GM19239 (cell line): ENCODE data around the gene HS6ST1.

Experiments
- DNase-seq: peaks from one replicate; pipeline ENCODE4 v3.0.0; 2011; ENCODE audit warnings: low spot score; ENCODE audit not compliant: insufficient read length
- FAIRE-seq: peaks from 2 replicates; lab custom pipeline; 2011; peaks lifted over from hg19 to GRCh38; lab: Jason Lieb, UNC

The HS6ST1 gene

DNA sequence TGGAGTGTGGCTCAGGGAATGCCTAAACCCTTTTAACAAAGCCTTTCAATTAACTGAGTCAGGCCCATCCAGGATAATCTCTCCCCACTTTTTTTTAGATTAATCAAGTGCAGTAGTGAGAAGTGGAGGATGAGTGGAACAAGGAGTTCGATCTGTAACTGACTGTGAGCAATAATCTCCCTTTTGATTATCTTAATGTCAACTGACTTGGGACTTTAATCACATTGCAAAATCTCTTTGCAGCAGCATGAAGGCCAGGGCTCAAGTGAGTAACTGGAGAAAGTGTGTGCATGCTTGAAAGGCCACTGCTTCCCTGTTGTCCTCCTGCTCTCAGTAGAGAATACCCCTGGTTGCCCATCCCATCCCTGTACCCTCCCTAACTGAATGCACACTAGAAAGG, 32.1 kb upstream of the HS6ST1 start:
- no peak for DNase-seq
- FAIRE-seq, result no peak

DNA sequence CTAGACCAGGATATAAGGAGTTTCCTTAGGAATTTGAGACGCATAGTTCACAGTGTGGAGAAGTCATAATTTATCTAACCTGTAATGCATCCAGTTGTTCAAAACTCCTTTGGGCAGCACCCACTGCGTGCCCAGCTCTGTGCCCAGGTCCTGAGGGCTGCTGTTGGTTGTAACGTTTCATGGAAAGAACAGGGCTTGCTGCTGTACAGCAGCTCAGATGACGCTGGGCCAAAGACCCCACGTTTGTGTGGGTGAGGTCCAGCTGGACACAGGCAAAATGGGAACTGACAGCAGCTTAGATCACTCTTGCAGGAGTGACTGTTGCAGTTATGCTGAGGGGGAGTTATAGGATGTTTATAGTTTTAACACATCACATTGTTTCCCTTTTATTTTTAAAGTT, 30.0 kb upstream of the HS6ST1 start:
- FAIRE-seq, result no peak
- no peak for DNase-seq

GRCh38 chr2:128347701-128348539, 29.3 kb upstream of the HS6ST1 start:
- FAIRE-seq (no peak), DNase-seq (no peak)

DNA sequence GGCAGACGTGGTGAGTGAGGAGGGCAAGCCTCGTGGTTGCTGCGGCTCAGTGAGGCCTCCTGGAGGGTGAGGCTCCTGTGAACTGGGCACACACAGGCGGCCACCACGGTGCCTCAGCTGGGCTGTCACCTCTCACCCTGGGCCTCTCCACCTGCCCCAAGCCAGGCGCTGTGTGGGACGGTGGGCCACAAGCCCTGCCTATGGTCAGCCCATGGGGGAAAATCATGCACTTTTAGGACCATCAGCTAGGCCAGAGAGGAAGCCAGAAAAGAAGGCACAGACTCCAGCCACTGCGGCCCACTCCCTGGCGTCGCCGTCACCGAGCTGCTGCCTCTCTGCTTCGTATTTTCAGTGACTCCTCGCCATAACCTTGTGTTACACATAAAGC, 28.5 kb upstream of the HS6ST1 start:
- FAIRE-seq (no peak), DNase-seq (no peak)

GRCh38 chr2:128346291-128347170, 27.9 kb upstream of the HS6ST1 start:
- no peak for DNase-seq
- FAIRE-seq, result no peak

DNA sequence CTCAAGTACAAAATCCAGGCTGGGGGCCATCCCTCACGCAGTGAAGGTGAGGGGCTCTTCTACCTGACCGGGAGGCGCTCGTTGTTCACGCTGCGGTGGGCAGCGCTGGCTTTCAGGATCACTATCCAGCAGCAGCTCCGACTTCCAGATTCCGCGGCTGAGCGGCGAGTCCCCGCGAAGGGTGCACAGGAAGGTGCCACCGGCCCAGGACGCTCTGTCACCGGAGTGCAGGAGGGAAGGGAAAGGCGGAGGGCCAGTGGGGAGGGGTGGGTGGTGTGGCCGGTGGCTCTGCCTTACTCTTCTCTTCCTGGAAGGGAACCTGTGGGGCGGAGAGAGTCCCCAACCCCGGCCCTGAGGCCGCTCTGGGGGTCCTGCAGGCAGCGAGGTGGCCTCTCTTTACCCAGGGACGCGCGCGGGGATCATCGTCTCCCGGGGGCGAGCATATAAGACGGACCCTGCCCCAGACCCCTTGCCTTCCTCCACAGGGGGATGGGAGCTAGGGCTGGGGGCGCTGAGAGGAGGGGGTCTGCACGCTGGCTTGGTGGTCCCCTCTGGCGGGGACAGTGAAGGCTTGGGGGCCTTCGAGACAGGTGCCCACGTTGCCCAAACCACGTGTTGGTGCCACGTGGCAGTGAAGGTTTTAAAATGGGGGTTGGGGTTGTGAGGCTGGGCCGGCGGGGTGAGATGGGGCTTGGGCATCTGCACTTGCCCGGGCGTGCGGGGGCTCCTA, 26.9 kb upstream of the HS6ST1 start:
- DNase-seq (no peak), FAIRE-seq (no peak)

- FAIRE-seq (no peak), DNase-seq (no peak)
Observed at GRCh38 chr2:128344101-128344500, 25.4 kb upstream of the HS6ST1 start.

- no peak for DNase-seq
- no peak for FAIRE-seq
Observed at GRCh38 chr2:128343459-128343858, 24.8 kb upstream of the HS6ST1 start.

DNA sequence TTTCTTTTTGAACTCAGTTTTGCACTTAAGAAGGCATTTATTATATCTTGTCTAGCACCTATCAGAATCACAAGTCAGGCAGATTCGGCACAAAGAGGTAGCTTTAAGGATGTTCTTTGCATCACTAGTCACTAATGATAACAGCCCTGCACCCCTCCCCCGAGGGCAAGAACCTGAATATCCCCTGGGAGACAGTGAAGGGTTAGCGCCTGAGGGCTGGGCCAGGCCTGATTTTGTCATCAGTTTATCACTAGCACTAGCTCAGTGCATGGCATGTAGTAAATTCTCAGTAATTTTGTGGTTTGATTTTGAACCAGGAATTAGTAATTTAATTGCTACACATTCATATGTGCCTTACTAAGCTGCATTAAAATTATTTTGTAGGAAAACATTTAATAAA, 23.9 kb upstream of the HS6ST1 start:
- FAIRE-seq (no peak), DNase-seq (no peak)

GRCh38 chr2:128341621-128342020, 23.0 kb upstream of the HS6ST1 start:
- no peak for FAIRE-seq
- DNase-seq, result no peak

DNA sequence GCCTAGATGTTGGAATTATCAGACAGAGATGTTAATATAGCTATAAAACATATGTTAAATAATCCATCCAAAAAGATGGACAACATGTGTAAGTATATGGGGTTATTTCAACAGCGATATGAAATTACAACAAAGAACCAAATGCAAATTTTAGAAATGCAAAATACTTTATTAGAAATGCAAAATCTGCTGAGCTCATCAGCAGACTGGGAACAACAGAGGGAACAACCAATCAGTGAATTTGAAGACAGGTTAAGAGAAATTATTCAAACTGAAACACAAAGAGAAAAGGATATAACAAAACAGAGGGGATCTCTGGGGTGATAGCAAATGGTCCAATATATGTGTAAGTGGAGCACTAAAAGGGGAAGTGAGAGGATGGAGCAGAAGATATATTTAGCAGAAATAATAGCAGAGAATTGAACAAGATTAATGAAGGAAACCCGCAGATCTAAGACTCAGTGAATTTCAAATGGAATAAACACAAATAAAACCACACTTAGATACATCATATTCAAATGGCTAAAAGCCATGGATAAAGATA, 13.5 kb upstream of the HS6ST1 start:
- no peak for FAIRE-seq
- no peak for DNase-seq

GRCh38 chr2:128330583-128330982, 11.9 kb upstream of the HS6ST1 start:
- FAIRE-seq, result no peak
- no peak for DNase-seq

GRCh38 chr2:128329607-128330006, 10.9 kb upstream of the HS6ST1 start:
- no peak for FAIRE-seq
- no peak for DNase-seq

GRCh38 chr2:128327180-128327964, 8.7 kb upstream of the HS6ST1 start:
- FAIRE-seq (no peak), DNase-seq (no peak)

DNA sequence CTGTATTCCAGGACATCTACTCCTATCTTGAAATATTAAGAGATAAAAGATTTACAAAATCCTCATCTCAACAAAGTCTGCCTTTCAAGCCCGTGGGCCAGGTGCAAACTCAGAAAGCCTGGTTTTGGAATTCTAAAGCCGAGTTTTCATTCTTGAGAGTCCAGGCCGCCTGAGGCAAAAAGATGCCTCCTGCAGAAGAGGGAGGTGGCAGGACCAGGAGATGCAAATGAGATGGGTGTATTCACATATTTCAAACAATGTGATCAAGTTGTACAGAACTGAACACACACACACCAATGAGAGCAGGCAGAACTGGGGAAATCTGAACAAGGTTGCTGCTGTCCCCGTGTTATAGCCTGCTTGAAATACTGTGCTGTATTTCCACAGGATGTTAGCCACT, 7.7 kb upstream of the HS6ST1 start:
- DNase-seq (no peak), FAIRE-seq (no peak)

DNA sequence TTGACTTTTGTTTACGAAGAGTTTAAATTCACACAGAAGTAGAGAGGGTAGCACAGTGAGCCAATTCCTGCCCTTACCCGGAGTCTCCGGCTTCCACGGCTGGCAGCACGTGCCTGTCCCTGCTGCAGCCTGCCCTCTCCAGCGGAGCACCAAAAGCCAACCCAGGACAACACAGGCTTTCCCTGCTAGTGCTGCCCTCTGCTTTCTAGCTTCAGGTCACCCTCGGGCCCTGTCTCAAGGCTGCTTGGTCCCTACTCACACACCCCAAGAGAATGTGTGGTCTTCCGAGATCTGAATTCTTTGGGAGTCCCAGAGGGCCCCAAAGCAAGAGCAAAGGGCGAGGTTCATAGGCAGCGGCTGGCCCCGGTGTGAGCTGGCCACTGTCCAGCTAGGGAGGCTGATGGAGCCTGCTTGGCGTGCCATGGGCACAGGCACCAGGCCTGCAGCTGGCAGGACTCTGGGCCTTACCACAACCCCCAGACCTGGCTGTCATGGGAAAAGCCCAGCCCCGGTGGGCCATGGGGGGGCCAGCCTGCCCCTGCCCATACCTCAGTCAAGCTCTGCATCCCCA, 7.0 kb upstream of the HS6ST1 start:
- no peak for DNase-seq

DNA sequence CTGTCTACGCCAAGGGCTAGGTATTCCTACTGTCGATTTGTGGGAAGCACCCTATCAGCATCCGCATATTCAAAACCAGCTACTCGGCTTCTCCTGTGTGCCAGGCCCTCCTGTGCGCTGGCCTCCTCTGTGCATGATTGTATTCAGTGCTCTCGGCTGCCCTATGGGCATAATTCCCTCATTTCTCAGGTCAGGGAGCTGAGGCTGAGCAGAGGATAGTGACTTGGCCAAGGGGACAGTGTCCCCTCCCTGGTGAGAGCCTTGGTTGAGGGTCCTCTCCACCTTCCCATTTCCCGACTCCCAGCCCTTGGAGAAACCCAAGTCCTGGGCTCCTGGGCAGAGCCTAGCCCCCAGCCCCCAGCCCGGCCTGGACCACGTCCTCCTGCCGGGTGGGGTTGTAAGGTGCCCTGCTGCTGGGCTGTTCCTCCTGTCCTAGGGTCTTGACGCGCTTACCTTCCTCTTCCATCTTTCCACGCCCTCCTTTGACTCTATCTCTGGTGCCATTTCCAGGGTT, 6.3 kb upstream of the HS6ST1 start:
- DNase-seq, result no peak
- no peak for FAIRE-seq

More for the DNA sequence above, 7.0 kb upstream of the HS6ST1 start:
- no peak for FAIRE-seq

DNA sequence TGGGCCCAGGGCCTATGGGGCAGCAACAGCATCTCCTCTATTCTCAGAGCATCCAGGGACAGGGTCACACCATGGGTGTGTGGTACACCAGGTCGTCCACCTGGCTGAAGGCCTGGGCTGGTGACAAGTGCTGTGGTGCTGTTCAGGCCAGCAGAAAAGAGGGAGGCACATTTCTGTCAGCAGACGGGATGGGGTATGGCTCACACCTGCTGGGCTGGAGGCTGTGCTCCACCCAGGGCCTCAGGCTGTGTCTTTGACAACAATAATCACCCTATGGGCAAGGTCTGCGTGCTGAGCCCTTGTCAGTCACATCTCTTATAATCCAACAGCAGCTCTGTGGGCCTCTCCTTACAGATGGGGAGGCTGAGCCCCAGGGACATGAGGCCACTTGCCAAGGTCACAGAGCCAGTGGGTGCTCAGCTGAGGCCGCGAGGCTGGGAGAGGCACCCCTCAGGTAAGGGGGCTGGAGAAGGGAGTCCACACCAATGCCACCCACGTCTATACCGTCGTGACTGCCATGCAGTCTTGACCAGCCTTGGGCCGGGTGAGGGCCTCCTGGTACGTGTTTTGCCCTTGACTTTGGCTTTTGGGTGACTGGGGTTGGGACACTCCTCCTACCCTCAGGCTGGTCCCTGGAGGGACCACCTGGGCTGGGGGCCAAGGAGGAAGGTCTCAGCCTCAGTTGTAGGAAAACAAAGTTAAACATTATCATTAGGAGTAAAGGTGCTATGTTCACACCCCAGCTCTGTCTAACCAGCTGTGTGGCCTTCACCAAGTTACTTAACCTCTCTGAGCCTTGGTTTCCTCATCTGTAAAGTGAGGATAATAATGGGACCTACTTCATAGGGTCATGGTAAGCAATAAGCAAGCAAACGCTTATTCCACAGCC, 5.6 kb upstream of the HS6ST1 start:
- DNase-seq (no peak), FAIRE-seq (no peak)
